CD8-positive, alpha-beta memory T cell (primary cell): ENCODE data around the gene HOXA11. TPM values are rescaled to one million over a fixed set of nuclear protein-coding genes. Genes with fewer than 3 reads are reported as not detected.
A peak's percentile ranks its signal among the peaks of the same experiment; 100 is the strongest.

ENCODE experiments used
- CTCF ChIA-PET: fragments of 350-600 bp; sonication (Branson Sonifier 250); formaldehyde crosslinking; loops from one replicate; lab custom pipeline; 2021; ENCODE audit warnings: antibody characterized with exemption; lab: Charles Lee
- POLR2A ChIA-PET: fragments of 350-600 bp; sonication (Branson Sonifier 250); formaldehyde crosslinking; loops from one replicate; lab custom pipeline; 2021; ENCODE audit warnings: antibody characterized with exemption; lab: Charles Lee
- DNase-seq, 5 donors: peaks; one replicate each; pipeline versions ENCODE4 v3.0.0 to v3.0.0-alpha.2; 2020 to 2022; ENCODE audit warnings: mixed read lengths in 1 of 5
- H3K27ac ChIP-seq: one replicate; pipeline ENCODE4 v1.7.0; 2013; ENCODE audit warnings: low read depth, mild to moderate bottlenecking, low read length, moderate library complexity
- H3K27me3 ChIP-seq: 2 replicates; pipeline ENCODE4 v1.7.0; 2013; ENCODE audit warnings: low read length, mild to moderate bottlenecking; ENCODE audit not compliant: insufficient read depth, poor library complexity, severe bottlenecking
- H3K36me3 ChIP-seq: 2 replicates; pipeline ENCODE4 v1.7.0; 2013; ENCODE audit warnings: mild to moderate bottlenecking, low read length, moderate library complexity; ENCODE audit not compliant: insufficient read depth
- H3K4me1 ChIP-seq: 2 replicates; pipeline ENCODE4 v1.7.0; 2013; ENCODE audit warnings: mild to moderate bottlenecking, low read length, moderate library complexity; ENCODE audit not compliant: insufficient read depth
- H3K4me3 ChIP-seq: 2 replicates; pipeline ENCODE4 v1.7.0; 2013; ENCODE audit warnings: mild to moderate bottlenecking, low read length
- H3K9me3 ChIP-seq: 2 replicates; pipeline ENCODE4 v1.7.0; 2013; ENCODE audit warnings: mild to moderate bottlenecking, low read length
- H3K27ac Mint-ChIP-seq, 8 donors: one replicate each; pipeline ENCODE4 v1.8.0; 2020 to 2021; ENCODE audit warnings: mixed read lengths in 8 of 8, mild to moderate bottlenecking in 6 of 8, inconsistent platforms in 3 of 8, moderate library complexity in 3 of 8
- H3K27me3 Mint-ChIP-seq, 2 donors: one replicate each; pipeline ENCODE4 v1.8.0; 2020 to 2021; ENCODE audit warnings: mixed read lengths in 2 of 2, mild to moderate bottlenecking in 1 of 2, moderate library complexity in 1 of 2
- H3K36me3 Mint-ChIP-seq, 3 donors: one replicate each; pipeline ENCODE4 v1.8.0; 2020 to 2021; ENCODE audit warnings: mixed read lengths in 3 of 3, inconsistent platforms in 1 of 3, mild to moderate bottlenecking in 1 of 3
- H3K4me1 Mint-ChIP-seq, 3 donors: one replicate each; pipeline ENCODE4 v1.8.0; 2020 to 2021; ENCODE audit warnings: mixed read lengths in 3 of 3, inconsistent platforms in 1 of 3, mild to moderate bottlenecking in 1 of 3
- H3K4me3 Mint-ChIP-seq, 7 donors: one replicate each; pipeline ENCODE4 v1.8.0; 2020 to 2021; ENCODE audit warnings: mixed read lengths in 7 of 7, mild to moderate bottlenecking in 6 of 7, moderate library complexity in 4 of 7, inconsistent platforms in 2 of 7
- H3K9me3 Mint-ChIP-seq, 5 donors: one replicate each; pipeline ENCODE4 v1.8.0; 2020 to 2022; ENCODE audit warnings: mixed read lengths in 5 of 5, mild to moderate bottlenecking in 3 of 5, moderate library complexity in 2 of 5, inconsistent platforms in 1 of 5
- polyA plus RNA-seq: library from polyadenylated mRNA; unstranded; fragments of 300-500 nt; fragmentation: Illumina TruSeq; gene quantifications from one replicate; pipeline ENCODE4 v1.2.3, GENCODE V29; 2021
- total RNA-seq, 2 experiments: library from RNA; stranded (reverse); gene quantifications; one replicate each; pipeline ENCODE4 v1.2.3, GENCODE V29; 2021

Gene HOXA11
- total and polyA plus RNA-seq, 3 experiments from 2014 or later, result not detected

- Histone ChIP-seq H3K9me3 (no peaks in the 10 kb centered on the region), H3K4me3 (no peak overlapping the region), H3K27ac (no peak overlapping the region), H3K4me1 (peaks cover 51% of the 10 kb centered on the region), H3K36me3 (no peaks in the 10 kb centered on the region), H3K27me3 (peaks cover 91% of the 10 kb centered on the region)
- H3K4me3 Mint-ChIP-seq, result peak overlapping the region; percentile 52 to 85 (median 72)
- no peak for DNase-seq
- POLR2A ChIA-PET, result no interaction called here
- H3K4me1 Mint-ChIP-seq, result peaks cover 53 to 76% (median 64%) of the 10 kb centered on the region in 3 donors
- H3K27me3 Mint-ChIP-seq, result peaks cover 87 to 96% of the 10 kb centered on the region in 2 donors
- peaks cover 0 to 14% (median 0%) of the 10 kb centered on the region in 5 donors for H3K9me3 Mint-ChIP-seq
- H3K36me3 Mint-ChIP-seq, result peaks cover 0 to 2% (median 0%) of the 10 kb centered on the region in 3 donors
- H3K27ac Mint-ChIP-seq, result peak overlapping the region in 6 of 8 donors; percentile 38 to 89 (median 67)
- CTCF ChIA-PET, result interaction anchor here (0.8 to 1.6 kb wide), 4 partner anchors 24 to 468 kb away, joined by 3 to 6 read pairs (median 4); no protein-coding TSS in a partner anchor
These were observed 29.9 kb downstream of the HOXA11 start for GRCh38 chr7:27154901-27155815.

- POLR2A ChIA-PET, result no interaction called here
- peak overlapping the region; percentile 19 to 75 (median 60) for H3K4me3 Mint-ChIP-seq
- Histone ChIP-seq H3K27ac (no peak overlapping the region), H3K4me1 (peaks cover 47% of the 10 kb centered on the region), H3K36me3 (no peaks in the 10 kb centered on the region), H3K27me3 (peaks cover 87% of the 10 kb centered on the region), H3K9me3 (no peaks in the 10 kb centered on the region), H3K4me3 (no peak overlapping the region)
- CTCF ChIA-PET, result interaction anchor here (1.4 to 6.9 kb wide), 3 partner anchors 9 to 467 kb away, joined by 3 to 71 read pairs (median 6); partner anchors contain the start of gene HOXA9
- H3K36me3 Mint-ChIP-seq, result peaks cover 0 to 2% (median 0%) of the 10 kb centered on the region in 3 donors
- DNase-seq, result no peak
- peak overlapping the region in 2 of 8 donors; percentile 18 to 81 for H3K27ac Mint-ChIP-seq
- H3K9me3 Mint-ChIP-seq, result peaks cover 0 to 14% (median 0%) of the 10 kb centered on the region in 5 donors
- H3K4me1 Mint-ChIP-seq, result peaks cover 52 to 75% (median 57%) of the 10 kb centered on the region in 3 donors
- peaks cover 87 to 96% of the 10 kb centered on the region in 2 donors for H3K27me3 Mint-ChIP-seq
These were observed 30.7 kb downstream of the HOXA11 start for GRCh38 chr7:27154369-27154768.

GRCh38 chr7:27153526-27153925, 31.5 kb downstream of the HOXA11 start:
- POLR2A ChIA-PET, result interaction anchor here (0.6 kb wide), 1 partner anchor 46 kb away, joined by 3 read pairs; the partner anchor contains the start of gene HOXA13
- H3K9me3 ChIP-seq, result no peaks in the 10 kb centered on the region
- H3K4me3 Mint-ChIP-seq, result peak overlapping the region in 3 of 7 donors; percentile 1 to 60 (median 38)
- DNase-seq, result no peak
- peaks cover 47% of the 10 kb centered on the region for H3K4me1 ChIP-seq
- no peak overlapping the region for H3K4me3 ChIP-seq
- H3K27ac ChIP-seq, result no peak overlapping the region
- H3K27me3 Mint-ChIP-seq, result peaks cover 85 to 94% of the 10 kb centered on the region in 2 donors
- H3K27ac Mint-ChIP-seq, result peak overlapping the region in 2 of 8 donors; percentile 74 to 84
- peaks cover 87% of the 10 kb centered on the region for H3K27me3 ChIP-seq
- CTCF ChIA-PET, result interaction anchor here (2.0 to 6.9 kb wide), 2 partner anchors 9 to 43 kb away, joined by 5 to 71 read pairs; partner anchors contain the start of gene HOXA9
- peaks cover 0 to 14% (median 0%) of the 10 kb centered on the region in 5 donors for H3K9me3 Mint-ChIP-seq
- H3K4me1 Mint-ChIP-seq, result peaks cover 49 to 71% (median 53%) of the 10 kb centered on the region in 3 donors
- H3K36me3 Mint-ChIP-seq, result peaks cover 0 to 2% (median 0%) of the 10 kb centered on the region in 3 donors
- no peaks in the 10 kb centered on the region for H3K36me3 ChIP-seq

GRCh38 chr7:27152816-27153442, 32.1 kb downstream of the HOXA11 start:
- peaks cover 87% of the 10 kb centered on the region for H3K27me3 ChIP-seq
- Mint-ChIP-seq H3K27me3 (peaks cover 86 to 94% of the 10 kb centered on the region in 2 donors), H3K4me3 (peak overlapping the region in 1 of 7 donors; percentile 37), H3K27ac (peak overlapping the region in 1 of 8 donors; percentile 74), H3K4me1 (peaks cover 47 to 71% (median 52%) of the 10 kb centered on the region in 3 donors), H3K9me3 (peaks cover 0 to 13% (median 0%) of the 10 kb centered on the region in 5 donors), H3K36me3 (peaks cover 0 to 2% (median 0%) of the 10 kb centered on the region in 3 donors)
- H3K27ac ChIP-seq, result no peak overlapping the region
- CTCF ChIA-PET, result interaction anchor here (1.6 to 6.9 kb wide), 3 partner anchors 10 to 43 kb away, joined by 5 to 71 read pairs (median 5); partner anchors contain the start of gene HOXA9
- POLR2A ChIA-PET, result no interaction called here
- H3K4me1 ChIP-seq, result peaks cover 47% of the 10 kb centered on the region
- no peak for DNase-seq
- H3K36me3 ChIP-seq, result no peaks in the 10 kb centered on the region
- no peak overlapping the region for H3K4me3 ChIP-seq
- no peaks in the 10 kb centered on the region for H3K9me3 ChIP-seq

- peaks cover 0 to 10% (median 0%) of the 10 kb centered on the region in 5 donors for H3K9me3 Mint-ChIP-seq
- POLR2A ChIA-PET, result no interaction called here
These were observed 32.9 kb downstream of the HOXA11 start, which contains the start of gene HOXA3 for GRCh38 chr7:27151931-27152815. Gene HOXA3 (minus strand): TSS chr7:27152583. CDS start chr7:27110640, 41,943 bp downstream.

GRCh38 chr7:27151341-27151930, 33.6 kb downstream of the HOXA11 start:
- peaks cover 43 to 64% (median 49%) of the 10 kb centered on the region in 3 donors for H3K4me1 Mint-ChIP-seq
- ChIA-PET CTCF (interaction anchor here (0.9 to 6.9 kb wide), 18 partner anchors 8 to 1278 kb away, joined by 3 to 71 read pairs (median 4); partner anchors contain the start of genes HOXA4 and HOXA9), POLR2A (interaction anchor here (1.0 kb wide), 1 partner anchor 10 kb away, joined by 3 read pairs; no protein-coding TSS in a partner anchor)

More at GRCh38 chr7:27151931-27152815, 32.9 kb downstream of the HOXA11 start, which contains the start of gene HOXA3:
- DNase-seq, result no peak
- H3K4me3 ChIP-seq, result peak within 1 kb of the TSS; percentile 66
- Mint-ChIP-seq H3K36me3 (peaks cover 0 to 2% (median 0%) of the 10 kb centered on the region in 3 donors), H3K27ac (peak within 1 kb of the TSS in 4 of 8 donors; percentile 27 to 82 (median 70)), H3K4me1 (peaks cover 46 to 70% (median 51%) of the 10 kb centered on the region in 3 donors), H3K27me3 (peaks cover 85 to 92% of the 10 kb centered on the region in 2 donors), H3K4me3 (peak within 1 kb of the TSS; percentile 68 to 88 (median 80))
- H3K27me3 ChIP-seq, result peaks cover 86% of the 10 kb centered on the region
- H3K4me1 ChIP-seq, result peaks cover 47% of the 10 kb centered on the region
- no peak within 1 kb of the TSS for H3K27ac ChIP-seq
- CTCF ChIA-PET, result interaction anchor here (1.5 to 6.9 kb wide), 7 partner anchors 7 to 1278 kb away, joined by 3 to 71 read pairs (median 5); partner anchors contain the start of gene HOXA9
- H3K36me3 ChIP-seq, result no peaks in the 10 kb centered on the region
- H3K9me3 ChIP-seq, result no peaks in the 10 kb centered on the region

More at GRCh38 chr7:27151341-27151930, 33.6 kb downstream of the HOXA11 start:
- Histone ChIP-seq H3K4me3 (peak overlapping the region; percentile 66), H3K27ac (no peak overlapping the region), H3K36me3 (no peaks in the 10 kb centered on the region), H3K4me1 (peaks cover 45% of the 10 kb centered on the region), H3K9me3 (no peaks in the 10 kb centered on the region), H3K27me3 (peaks cover 92% of the 10 kb centered on the region)
- H3K4me3 Mint-ChIP-seq, result peak overlapping the region; percentile 68 to 88 (median 80)
- peaks cover 0 to 2% (median 0%) of the 10 kb centered on the region in 3 donors for H3K36me3 Mint-ChIP-seq
- DNase-seq, result no peak
- peaks cover 87 to 92% of the 10 kb centered on the region in 2 donors for H3K27me3 Mint-ChIP-seq
- peaks cover 0 to 10% (median 0%) of the 10 kb centered on the region in 5 donors for H3K9me3 Mint-ChIP-seq
- peak overlapping the region in 5 of 8 donors; percentile 27 to 82 (median 67) for H3K27ac Mint-ChIP-seq
